HFFc6 (cell line): Measurements from ENCODE around the gene THSD4. TPM values are rescaled to one million over a fixed set of nuclear protein-coding genes. Genes with fewer than 3 reads are reported as not detected.
A peak's percentile ranks its signal among the peaks of the same experiment; 100 is the strongest.

ENCODE experiments used
- DNase-seq: peaks from one replicate; pipeline ENCODE4 v3.0.0-alpha.2; 2018
- H3K27ac Mint-ChIP-seq: 2 replicates; pipeline ENCODE4 v1.8.0; 2020; ENCODE audit warnings: mild to moderate bottlenecking, mixed read lengths
- H3K27me3 Mint-ChIP-seq: 2 replicates; pipeline ENCODE4 v1.8.0; 2021; ENCODE audit warnings: mild to moderate bottlenecking, moderate library complexity, mixed read lengths; ENCODE audit not compliant: insufficient read depth
- H3K36me3 Mint-ChIP-seq: 2 replicates; pipeline ENCODE4 v1.8.0; 2021; ENCODE audit warnings: low read depth, mixed read lengths
- H3K4me1 Mint-ChIP-seq: 2 replicates; pipeline ENCODE4 v1.8.0; 2020; ENCODE audit warnings: low read depth, mixed read lengths
- H3K4me3 Mint-ChIP-seq: 2 replicates; pipeline ENCODE4 v1.8.0; 2020; ENCODE audit warnings: mild to moderate bottlenecking, moderate library complexity, mixed read lengths
- H3K9me3 Mint-ChIP-seq: 2 replicates; pipeline ENCODE4 v1.8.0; 2020; ENCODE audit warnings: mild to moderate bottlenecking, mixed read lengths
- total RNA-seq, 6 experiments: library from RNA; stranded (reverse); fragmentation: NEBNext Ultra II Directional; extraction: Animal tissue kit (Norgen Biotek cat#: 25700); gene quantifications; 2 replicates in 1 of 6; 3 replicates in 5 of 6; pipeline ENCODE4 v1.2.3, GENCODE V29; 2021
- TF ChIP-seq, protein P1 (sequence below): fragments of 200-600 bp; sonication (generic); IDR thresholded peaks from 2 replicates; pipeline ENCODE4 v1.5.0; 2021; ENCODE audit warnings: antibody characterized with exemption, mild to moderate bottlenecking

THSD4 gene
- total RNA-seq, 6 experiments from 2014 or later: 32.7 to 39.1 (median 36.4) TPM

DNA sequence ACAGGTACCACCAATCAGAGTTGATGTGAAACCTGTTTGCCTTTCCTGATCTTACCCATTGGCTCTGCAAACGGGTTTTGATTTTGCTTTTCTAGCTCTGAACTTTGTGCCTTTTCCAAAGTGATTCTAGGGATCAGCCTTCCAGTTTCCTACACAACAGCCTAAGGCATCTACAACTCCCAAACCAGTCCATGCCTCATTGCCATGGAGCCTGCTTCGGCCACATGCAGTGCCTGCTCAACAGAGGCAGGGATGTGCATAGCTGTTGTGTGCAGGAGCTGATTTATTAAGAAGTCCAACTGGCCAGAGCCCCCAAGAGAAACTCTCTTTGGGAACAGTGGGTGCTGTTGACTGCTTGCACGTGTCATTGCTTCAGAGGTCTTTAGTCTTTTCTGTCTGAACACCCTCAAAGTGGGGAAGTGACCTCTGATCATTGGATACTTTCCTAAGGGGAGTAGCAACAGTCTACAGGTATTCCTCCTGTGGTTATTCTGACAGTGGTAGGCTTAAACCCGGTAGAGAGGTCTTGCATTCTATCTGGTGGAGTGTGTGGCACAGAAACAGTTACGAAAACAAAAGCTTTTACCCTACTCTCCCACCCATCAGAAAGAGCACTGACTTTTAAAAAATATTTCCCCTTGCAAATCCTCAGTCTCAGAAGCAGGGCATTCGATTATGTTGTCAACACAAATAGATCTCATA lies 36.6 kb upstream of the THSD4 start:
- no peak for DNase-seq
- Mint-ChIP-seq H3K27ac (peak overlapping the region; percentile 83), H3K4me3 (peak overlapping the region; percentile 31; the same call in 1 of the 2 replicates), H3K27me3 (no peaks in the 10 kb centered on the region), H3K4me1 (peaks cover 33% of the 10 kb centered on the region), H3K36me3 (peaks cover 16% of the 10 kb centered on the region), H3K9me3 (no peaks in the 10 kb centered on the region)
- TF ChIP-seq, protein P1, sequence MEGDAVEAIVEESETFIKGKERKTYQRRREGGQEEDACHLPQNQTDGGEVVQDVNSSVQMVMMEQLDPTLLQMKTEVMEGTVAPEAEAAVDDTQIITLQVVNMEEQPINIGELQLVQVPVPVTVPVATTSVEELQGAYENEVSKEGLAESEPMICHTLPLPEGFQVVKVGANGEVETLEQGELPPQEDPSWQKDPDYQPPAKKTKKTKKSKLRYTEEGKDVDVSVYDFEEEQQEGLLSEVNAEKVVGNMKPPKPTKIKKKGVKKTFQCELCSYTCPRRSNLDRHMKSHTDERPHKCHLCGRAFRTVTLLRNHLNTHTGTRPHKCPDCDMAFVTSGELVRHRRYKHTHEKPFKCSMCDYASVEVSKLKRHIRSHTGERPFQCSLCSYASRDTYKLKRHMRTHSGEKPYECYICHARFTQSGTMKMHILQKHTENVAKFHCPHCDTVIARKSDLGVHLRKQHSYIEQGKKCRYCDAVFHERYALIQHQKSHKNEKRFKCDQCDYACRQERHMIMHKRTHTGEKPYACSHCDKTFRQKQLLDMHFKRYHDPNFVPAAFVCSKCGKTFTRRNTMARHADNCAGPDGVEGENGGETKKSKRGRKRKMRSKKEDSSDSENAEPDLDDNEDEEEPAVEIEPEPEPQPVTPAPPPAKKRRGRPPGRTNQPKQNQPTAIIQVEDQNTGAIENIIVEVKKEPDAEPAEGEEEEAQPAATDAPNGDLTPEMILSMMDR: no peak

DNA sequence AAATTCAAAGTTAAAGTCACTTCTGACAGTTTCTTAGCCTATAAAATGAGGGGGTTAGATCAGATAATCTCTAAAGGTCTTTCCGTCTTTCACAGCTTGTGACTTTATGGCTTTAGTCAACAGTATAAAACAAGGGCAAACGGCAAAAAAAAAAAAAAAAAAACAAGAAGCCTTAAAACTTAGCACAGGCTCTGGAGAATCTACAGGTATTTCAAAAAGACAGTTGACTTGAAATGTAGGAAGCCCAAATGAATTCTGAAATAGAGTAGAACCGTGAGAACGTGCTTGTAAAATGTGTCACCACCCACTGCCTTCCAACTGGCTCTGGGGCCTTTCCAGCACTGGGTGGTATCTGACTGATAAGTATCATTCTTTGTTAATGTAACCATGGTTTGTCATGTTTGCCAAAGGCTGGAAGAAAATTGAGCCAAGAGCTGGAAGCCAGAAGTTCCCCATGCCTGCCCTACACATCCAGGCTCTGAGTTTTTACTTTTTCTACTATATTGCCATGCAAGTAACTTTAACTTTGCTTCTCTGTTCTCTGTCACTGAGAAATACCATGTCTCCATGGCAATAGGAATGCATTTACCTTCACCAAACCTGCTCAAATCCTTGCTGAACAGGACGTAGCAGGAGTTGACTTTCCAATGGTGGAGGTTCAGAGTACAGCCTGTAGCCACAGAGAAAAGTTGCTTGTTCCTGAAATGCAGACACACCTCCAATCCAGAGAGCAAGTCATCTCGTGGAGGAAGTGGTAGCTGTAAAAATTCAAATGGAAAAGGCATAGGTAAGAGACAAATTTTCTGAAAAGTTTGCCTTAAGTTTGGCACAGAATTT lies 35.8 kb upstream of the THSD4 start:
- peaks cover 2% of the 10 kb centered on the region; the same call in 1 of the 2 replicates for H3K27me3 Mint-ChIP-seq
- H3K4me3 Mint-ChIP-seq: peak overlapping the region; percentile 45
- H3K9me3 Mint-ChIP-seq: no peaks in the 10 kb centered on the region
- H3K27ac Mint-ChIP-seq: peak overlapping the region; percentile 83
- H3K4me1 Mint-ChIP-seq: peaks cover 33% of the 10 kb centered on the region
- TF ChIP-seq, protein P1: no peak
- H3K36me3 Mint-ChIP-seq: peaks cover 12% of the 10 kb centered on the region; the same call in 1 of the 2 replicates
- DNase-seq: peak; percentile 80

DNA sequence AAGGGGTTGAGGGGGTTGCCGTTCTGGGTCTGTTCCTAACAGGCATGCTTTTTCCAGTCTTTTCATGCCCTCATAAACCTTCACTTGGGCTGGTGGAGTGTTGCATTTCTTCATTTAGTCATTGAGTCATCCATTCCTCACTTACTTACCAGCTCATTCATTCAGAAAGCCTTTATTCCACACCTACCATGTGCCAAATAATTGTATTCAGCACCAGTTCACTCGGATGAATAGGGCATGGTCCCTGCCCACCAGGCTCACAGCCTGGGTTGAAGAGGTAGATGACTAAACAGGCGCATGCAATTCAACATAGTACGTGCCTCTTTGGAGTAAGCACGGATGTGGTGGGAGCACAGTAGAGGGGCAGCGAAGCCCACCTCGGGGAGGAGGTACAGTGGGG lies 35.1 kb upstream of the THSD4 start:
- DNase-seq: no peak

DNA sequence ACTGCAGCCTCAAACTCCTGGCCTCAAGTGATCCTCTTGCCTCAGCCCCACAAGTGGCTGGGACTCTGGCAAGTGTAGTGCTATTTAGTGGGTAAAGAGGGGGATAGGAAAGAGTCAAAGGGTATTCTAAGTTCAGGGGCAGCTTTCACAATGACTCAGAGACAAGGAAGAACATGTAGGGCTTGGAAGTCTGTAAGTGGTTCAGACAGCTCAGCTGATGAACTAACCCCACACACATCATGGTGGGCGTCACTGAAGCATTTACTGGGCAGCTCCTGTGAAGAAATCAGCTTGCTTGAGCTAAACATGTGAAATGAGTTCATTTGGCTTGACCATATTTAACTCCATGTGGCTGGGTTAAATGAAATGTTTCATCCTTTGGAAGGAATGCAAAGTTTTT lies 34.6 kb upstream of the THSD4 start:
- DNase-seq: peak; percentile 80
- peaks cover 2% of the 10 kb centered on the region for H3K27me3 Mint-ChIP-seq
- peaks cover 33% of the 10 kb centered on the region for H3K4me1 Mint-ChIP-seq
- peak overlapping the region; percentile 83 for H3K27ac Mint-ChIP-seq
- TF ChIP-seq, protein P1: no peak
- H3K9me3 Mint-ChIP-seq: no peaks in the 10 kb centered on the region
- H3K4me3 Mint-ChIP-seq: peak overlapping the region; percentile 45; the same call in 1 of the 2 replicates
- 0 out of 2 replicates have a peak, but pooled peaks cover 4% of the 10 kb centered on the region for H3K36me3 Mint-ChIP-seq

More for the DNA sequence above, 35.1 kb upstream of the THSD4 start:
- Mint-ChIP-seq H3K27me3 (peaks cover 2% of the 10 kb centered on the region; the same call in 1 of the 2 replicates), H3K27ac (peak overlapping the region; percentile 83), H3K4me1 (peaks cover 33% of the 10 kb centered on the region), H3K9me3 (no peaks in the 10 kb centered on the region), H3K4me3 (peak overlapping the region; percentile 45), H3K36me3 (peaks cover 7% of the 10 kb centered on the region; the same call in 1 of the 2 replicates)
- TF ChIP-seq, protein P1: no peak

DNA sequence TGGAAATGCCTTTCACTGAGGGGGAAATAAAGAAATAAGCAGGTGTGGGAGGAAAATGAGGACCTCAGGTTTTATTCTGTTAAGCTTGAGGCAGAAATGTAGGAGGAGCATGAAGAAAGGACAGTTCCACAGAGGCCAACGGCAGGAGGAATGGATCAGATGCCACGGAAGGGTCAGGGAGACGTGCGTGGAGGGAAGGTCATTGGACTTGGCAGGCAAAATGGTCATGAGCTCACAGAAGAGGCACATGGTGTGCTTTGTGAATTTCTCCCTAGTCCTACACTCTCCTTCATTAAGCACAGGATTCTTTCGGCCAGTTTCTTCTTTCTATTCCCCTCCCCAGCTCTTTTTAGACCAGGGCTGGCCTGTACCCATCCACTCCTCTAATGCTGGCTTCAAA lies 32.5 kb upstream of the THSD4 start:
- no peak for DNase-seq
- H3K4me3 Mint-ChIP-seq: no peak overlapping the region
- H3K4me1 Mint-ChIP-seq: peaks cover 33% of the 10 kb centered on the region
- peaks cover 4% of the 10 kb centered on the region for H3K9me3 Mint-ChIP-seq
- H3K27me3 Mint-ChIP-seq: peaks cover 2% of the 10 kb centered on the region
- H3K27ac Mint-ChIP-seq: no peak overlapping the region
- peaks cover 17% of the 10 kb centered on the region for H3K36me3 Mint-ChIP-seq
- TF ChIP-seq, protein P1: no peak
